Right lobe of liver (tissue), 4 donors: ENCODE measurements around the gene NCF1.
"Not testable (repeated sequence)": the region's sequence is repeated elsewhere in the genome, so short reads cannot be mapped to it uniquely, and the experiment has no call there.

Experiments used
- CTCF ChIP-seq, 4 donors: fragments of 200-600 bp in 3 of 4; fragments of 450-650 bp in 1 of 4; IDR thresholded peaks; one replicate each; pipeline versions ENCODE4 v1.5.1 to v1.8.0; 2016 to 2022; ENCODE audit warnings: antibody characterized with exemption in 4 of 4, mild to moderate bottlenecking in 2 of 4
- POLR2A ChIP-seq: fragments of 450-650 bp; IDR thresholded peaks from one replicate; pipeline ENCODE4 v1.6.1; 2017; ENCODE audit warnings: antibody characterized with exemption, mild to moderate bottlenecking
- donor health status: DM: no; HTN: no; CAD: no.
- donor health status: DM: no; HTN: no; CAD: no.
- donor health status: DM: no; HTN: yes; CAD: no.

GRCh38 chr7:74728686-74729085 is 45.1 kb upstream of the NCF1 start:
- not testable (repeated sequence) for TF ChIP-seq CTCF (IDR thresholded peaks at IDR 0.05); POLR2A
